ENCODE data around the gene FGGY.
"Not testable (repeated sequence)": the region's sequence is repeated elsewhere in the genome, so short reads cannot be mapped to it uniquely, and the experiment has no call there.

FGGY gene

DNA sequence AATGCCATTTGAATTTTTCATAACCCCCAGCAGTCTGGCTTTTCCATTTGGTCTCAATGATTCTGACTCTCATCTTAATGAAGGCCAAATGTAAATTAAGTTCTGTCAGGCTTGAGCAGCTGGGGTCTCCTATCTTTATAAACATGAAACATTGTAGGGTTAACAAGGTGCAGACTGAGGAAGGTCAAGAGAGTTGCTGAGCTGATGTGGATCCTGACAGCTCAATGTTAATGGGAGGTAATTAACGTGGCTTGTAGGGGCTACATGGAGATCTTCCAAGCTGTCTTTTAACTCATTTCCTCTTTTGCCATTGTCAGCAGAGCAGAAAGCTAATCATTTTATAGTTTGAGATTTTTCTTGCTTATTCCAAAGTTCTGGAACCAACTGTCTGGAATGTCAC lies 55.2 kb downstream of the FGGY start:
- TF ChIP-seq ZNF274 (IDR thresholded peaks at IDR 0.05; ENCODE audit: low read depth, low read length) (no peak), YY1 (IDR thresholded peaks at IDR 0.05; ENCODE audit: insufficient read depth, insufficient read length) (no peak)
- DNase-seq (ENCODE audit: low read depth, low spot score): no peak
- no peaks in the 10 kb centered on the region for H3K27me3 ChIP-seq (ENCODE audit: insufficient read depth, insufficient read length)
- H3K36me3 ChIP-seq (ENCODE audit: insufficient read depth, insufficient read length, low read length): no peaks in the 10 kb centered on the region
- no peak overlapping the region for H3K9ac ChIP-seq (ENCODE audit: insufficient read length, low read depth)
- H3K4me1 ChIP-seq (ENCODE audit: insufficient read depth, insufficient read length): peaks cover 3% of the 10 kb centered on the region
- H3K4me3 ChIP-seq (ENCODE audit: insufficient read length, low read depth): no peak overlapping the region
- no peaks in the 10 kb centered on the region for H3K9me3 ChIP-seq (ENCODE audit: insufficient read depth, low read length)

DNA sequence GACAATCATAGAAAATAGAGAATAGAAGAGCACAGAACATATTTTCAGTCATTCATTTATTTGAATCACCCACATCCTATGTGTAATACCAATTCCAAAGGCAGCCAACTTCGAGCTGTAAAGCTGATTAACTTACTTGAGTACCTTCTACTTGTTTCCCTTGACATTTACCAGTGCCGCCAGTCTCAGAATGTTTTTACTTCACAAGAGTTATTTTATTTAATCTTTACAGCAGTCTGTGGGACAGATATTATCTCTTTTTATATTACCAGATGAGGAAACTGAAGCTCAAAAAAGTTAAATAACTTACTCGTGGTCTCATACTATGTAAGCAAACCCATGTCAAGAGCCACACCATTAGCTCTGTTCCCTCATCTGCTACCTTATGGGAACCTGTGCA lies 56.6 kb downstream of the FGGY start:
- no peaks in the 10 kb centered on the region for H3K27me3 ChIP-seq (ENCODE audit: insufficient read depth, insufficient read length)
- no peak overlapping the region for H3K4me3 ChIP-seq (ENCODE audit: insufficient read length, low read depth)
- TF ChIP-seq YY1 (IDR thresholded peaks at IDR 0.05; ENCODE audit: insufficient read depth, insufficient read length) (no peak), ZNF274 (IDR thresholded peaks at IDR 0.05; ENCODE audit: low read depth, low read length) (no peak)
- no peaks in the 10 kb centered on the region for H3K36me3 ChIP-seq (ENCODE audit: insufficient read depth, insufficient read length, low read length)
- DNase-seq (ENCODE audit: low read depth, low spot score): no peak
- no peak overlapping the region for H3K9ac ChIP-seq (ENCODE audit: insufficient read length, low read depth)
- no peaks in the 10 kb centered on the region for H3K9me3 ChIP-seq (ENCODE audit: insufficient read depth, low read length)
- peaks cover 3% of the 10 kb centered on the region for H3K4me1 ChIP-seq (ENCODE audit: insufficient read depth, insufficient read length)

DNA sequence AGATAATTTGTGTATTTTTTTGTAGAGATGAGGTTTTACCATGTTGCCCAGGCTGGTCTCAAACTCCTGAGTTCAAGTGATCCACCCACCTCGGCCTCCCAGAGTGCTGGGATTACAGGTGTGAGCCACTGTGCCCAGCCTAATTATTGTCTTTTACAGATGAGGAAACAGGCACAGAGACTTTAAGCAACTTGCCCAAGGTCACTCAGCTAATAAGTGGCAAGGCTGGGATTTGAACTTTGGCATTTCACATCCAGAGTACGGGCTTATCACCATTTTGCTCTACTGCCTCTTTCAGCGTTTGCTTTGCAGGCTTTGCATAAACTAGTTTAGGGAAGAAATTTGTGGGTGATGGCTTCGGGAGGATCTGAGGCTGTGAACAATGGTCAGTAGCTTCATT lies 57.3 kb downstream of the FGGY start:
- not testable (repeated sequence) for H3K27me3 ChIP-seq (ENCODE audit: insufficient read depth, insufficient read length); H3K9me3 ChIP-seq (ENCODE audit: insufficient read depth, low read length); DNase-seq (ENCODE audit: low read depth, low spot score); H3K4me1 ChIP-seq (ENCODE audit: insufficient read depth, insufficient read length); H3K4me3 ChIP-seq (ENCODE audit: insufficient read length, low read depth); H3K36me3 ChIP-seq (ENCODE audit: insufficient read depth, insufficient read length, low read length); H3K9ac ChIP-seq (ENCODE audit: insufficient read length, low read depth)

DNA sequence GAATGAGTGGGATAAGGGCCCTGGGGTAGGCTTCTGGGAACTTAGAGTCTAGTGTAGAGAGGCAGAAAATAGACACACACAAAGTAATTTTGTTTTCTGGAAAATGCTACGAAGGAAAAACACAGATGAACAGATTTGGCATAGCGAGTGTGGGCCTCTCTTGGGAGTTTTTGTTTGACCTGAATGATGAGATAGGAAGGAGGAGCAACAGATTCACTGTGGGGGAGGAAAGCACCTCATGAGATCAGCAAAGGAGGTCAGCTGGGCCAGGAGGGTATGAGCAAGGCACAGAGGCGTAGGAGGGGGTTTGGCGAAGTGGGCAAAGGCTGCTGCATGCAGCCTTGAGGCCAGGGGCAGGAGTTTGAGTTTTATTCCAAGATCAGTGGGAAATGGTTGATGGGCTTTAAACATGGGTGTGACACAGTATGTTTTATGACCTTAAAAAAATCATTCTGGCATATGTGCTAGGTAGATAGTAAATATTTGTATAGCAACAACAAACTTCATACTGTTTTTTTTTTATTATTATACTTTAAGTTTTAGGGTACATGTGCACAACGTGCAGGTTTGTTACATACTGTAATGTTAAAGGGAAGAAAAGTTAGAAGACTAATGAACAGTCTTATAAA lies 57.9 kb downstream of the FGGY start:
- H3K4me3 ChIP-seq (ENCODE audit: insufficient read length, low read depth): no peak overlapping the region
- peaks cover 3% of the 10 kb centered on the region for H3K4me1 ChIP-seq (ENCODE audit: insufficient read depth, insufficient read length)
- no peaks in the 10 kb centered on the region for H3K36me3 ChIP-seq (ENCODE audit: insufficient read depth, insufficient read length, low read length)
- H3K9me3 ChIP-seq (ENCODE audit: insufficient read depth, low read length): no peaks in the 10 kb centered on the region
- no peaks in the 10 kb centered on the region for H3K27me3 ChIP-seq (ENCODE audit: insufficient read depth, insufficient read length)
- TF ChIP-seq SUZ12 (IDR thresholded peaks at IDR 0.05; ENCODE audit: extremely low read depth, insufficient read depth, insufficient read length): no peak
- no peak for TF ChIP-seq ZNF274 (IDR thresholded peaks at IDR 0.05; ENCODE audit: low read depth, low read length)
- no peak for TF ChIP-seq YY1 (IDR thresholded peaks at IDR 0.05; ENCODE audit: insufficient read depth, insufficient read length)
- no peak for DNase-seq (ENCODE audit: low read depth, low spot score)
- H3K9ac ChIP-seq (ENCODE audit: insufficient read length, low read depth): no peak overlapping the region

DNA sequence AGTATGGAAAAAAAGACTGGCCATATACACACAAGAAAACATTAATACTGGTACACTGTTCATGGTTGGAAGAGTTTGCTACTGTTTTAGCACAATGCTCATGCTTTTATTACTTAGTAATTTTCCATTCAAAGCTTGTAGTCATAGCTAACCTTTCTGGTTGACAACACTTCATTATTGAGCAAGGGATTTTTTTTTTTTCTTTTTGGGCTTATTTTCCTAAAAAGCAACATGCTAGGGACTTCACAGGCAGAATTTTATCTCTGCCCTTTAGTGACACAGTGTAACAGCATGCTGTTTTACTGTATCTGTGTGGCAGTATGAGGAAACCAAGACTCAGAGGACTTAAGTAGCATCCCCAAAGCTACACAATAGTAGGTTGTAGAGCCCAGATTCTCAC lies 58.5 kb downstream of the FGGY start:
- Histone ChIP-seq H3K36me3 (ENCODE audit: insufficient read depth, insufficient read length, low read length) (no peaks in the 10 kb centered on the region), H3K9ac (ENCODE audit: insufficient read length, low read depth) (no peak overlapping the region), H3K4me1 (ENCODE audit: insufficient read depth, insufficient read length) (peaks cover 3% of the 10 kb centered on the region), H3K27me3 (ENCODE audit: insufficient read depth, insufficient read length) (no peaks in the 10 kb centered on the region), H3K9me3 (ENCODE audit: insufficient read depth, low read length) (no peaks in the 10 kb centered on the region), H3K4me3 (ENCODE audit: insufficient read length, low read depth) (no peak overlapping the region)
- TF ChIP-seq ZNF274 (IDR thresholded peaks at IDR 0.05; ENCODE audit: low read depth, low read length) (no peak), SUZ12 (IDR thresholded peaks at IDR 0.05; ENCODE audit: extremely low read depth, insufficient read depth, insufficient read length) (no peak), YY1 (IDR thresholded peaks at IDR 0.05; ENCODE audit: insufficient read depth, insufficient read length) (no peak)
- no peak for DNase-seq (ENCODE audit: low read depth, low spot score)

DNA sequence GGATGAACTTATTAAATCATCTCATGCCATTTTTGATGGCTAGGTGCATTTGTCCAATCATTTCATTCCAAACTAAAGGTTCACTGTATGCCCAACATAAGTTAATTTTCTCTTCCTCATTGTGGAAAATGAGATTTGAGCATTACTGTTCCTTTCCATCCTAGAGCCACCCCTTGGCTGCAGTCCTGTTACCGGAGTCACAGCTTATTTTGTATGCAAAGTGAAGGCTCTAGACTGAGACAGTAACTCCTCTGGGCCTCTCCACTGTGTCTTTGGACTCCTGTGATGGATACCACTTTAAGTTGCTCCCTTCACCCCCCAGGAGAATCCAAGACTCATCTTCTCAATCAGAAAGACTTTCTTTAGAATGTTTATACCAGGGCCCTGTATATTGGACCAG lies 59.7 kb downstream of the FGGY start:
- H3K27me3 ChIP-seq (ENCODE audit: insufficient read depth, insufficient read length): no peaks in the 10 kb centered on the region
- no peaks in the 10 kb centered on the region for H3K9me3 ChIP-seq (ENCODE audit: insufficient read depth, low read length)
- H3K4me3 ChIP-seq (ENCODE audit: insufficient read length, low read depth): no peak overlapping the region
- no peak for DNase-seq (ENCODE audit: low read depth, low spot score)
- peaks cover 3% of the 10 kb centered on the region for H3K4me1 ChIP-seq (ENCODE audit: insufficient read depth, insufficient read length)
- H3K9ac ChIP-seq (ENCODE audit: insufficient read length, low read depth): no peak overlapping the region
- no peaks in the 10 kb centered on the region for H3K36me3 ChIP-seq (ENCODE audit: insufficient read depth, insufficient read length, low read length)
- TF ChIP-seq ZNF274 (IDR thresholded peaks at IDR 0.05; ENCODE audit: low read depth, low read length) (no peak), SUZ12 (IDR thresholded peaks at IDR 0.05; ENCODE audit: extremely low read depth, insufficient read depth, insufficient read length) (no peak)

DNA sequence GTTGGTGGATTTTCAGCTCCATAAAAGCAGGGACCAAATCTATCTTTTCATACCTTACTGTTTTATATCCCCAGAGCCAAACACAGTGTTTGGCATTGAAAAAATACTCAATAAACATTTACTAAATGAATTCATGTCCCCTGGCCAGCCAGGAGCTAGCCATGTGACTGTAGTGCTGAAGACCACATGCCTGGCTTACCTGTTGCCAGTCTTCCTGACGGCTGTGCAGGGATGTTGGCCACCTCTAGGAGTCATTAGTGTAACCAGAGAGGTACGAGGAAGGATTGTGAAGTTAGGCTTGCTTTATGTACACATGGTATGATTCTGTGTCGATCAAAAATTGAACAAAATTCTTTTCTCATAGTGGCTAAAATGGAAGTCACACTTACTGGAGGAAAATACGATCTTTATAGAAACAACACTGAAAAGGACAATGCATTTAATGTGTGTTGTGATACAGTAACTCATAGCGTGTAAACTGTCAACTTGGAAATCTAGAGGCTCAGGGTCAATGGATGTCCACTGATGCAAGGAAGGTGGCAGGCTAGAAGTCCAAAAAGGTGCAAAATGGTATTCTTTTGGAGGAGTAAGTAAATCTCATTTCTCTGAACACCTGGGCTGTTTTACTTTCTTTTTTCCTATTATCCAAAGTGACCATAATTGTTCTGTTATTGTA lies 60.9 kb downstream of the FGGY start:
- H3K36me3 ChIP-seq (ENCODE audit: insufficient read depth, insufficient read length, low read length): no peaks in the 10 kb centered on the region
- no peak overlapping the region for H3K9ac ChIP-seq (ENCODE audit: insufficient read length, low read depth)
- TF ChIP-seq YY1 (IDR thresholded peaks at IDR 0.05; ENCODE audit: insufficient read depth, insufficient read length) (no peak), ZNF274 (IDR thresholded peaks at IDR 0.05; ENCODE audit: low read depth, low read length) (no peak), SUZ12 (IDR thresholded peaks at IDR 0.05; ENCODE audit: extremely low read depth, insufficient read depth, insufficient read length) (no peak)
- no peaks in the 10 kb centered on the region for H3K9me3 ChIP-seq (ENCODE audit: insufficient read depth, low read length)
- peaks cover 3% of the 10 kb centered on the region for H3K4me1 ChIP-seq (ENCODE audit: insufficient read depth, insufficient read length)
- no peak for DNase-seq (ENCODE audit: low read depth, low spot score)
- no peak overlapping the region for H3K4me3 ChIP-seq (ENCODE audit: insufficient read length, low read depth)
- no peaks in the 10 kb centered on the region for H3K27me3 ChIP-seq (ENCODE audit: insufficient read depth, insufficient read length)

Data from NT2/D1 (cell line).